ENCODE measurements around the gene CAMTA1. TPM values are rescaled to one million over a fixed set of nuclear protein-coding genes. Genes with fewer than 3 reads are reported as not detected.

Gene CAMTA1
- total and polyA plus RNA-seq, 9 of the 15 experiments (the other 6 are each of a cell fraction or from before 2014, with no cell fraction given) = 43.9 to 161 (median 65.9) TPM

- no peak for TF ChIP-seq ZNF232 (CRISPR knock-in tag; IDR thresholded peaks at IDR 0.05)
- no peak for TF ChIP-seq ELK1 (CRISPR knock-in tag; IDR thresholded peaks at IDR 0.05)
- no peak for TF ChIP-seq ZNF79 (CRISPR knock-in tag; IDR thresholded peaks at IDR 0.05; ENCODE audit: low read depth)
- no peak for TF ChIP-seq NFIX (CRISPR knock-in tag; IDR thresholded peaks at IDR 0.05; ENCODE audit: low read depth)
- TF ChIP-seq TAF15 (IDR thresholded peaks at IDR 0.05; ENCODE audit: low read depth, low read length) = no peak
- TF ChIP-seq AFF4 (CRISPR knock-in tag; IDR thresholded peaks at IDR 0.05) = peak; percentile 90
- no peak for TF ChIP-seq CHD2 (IDR thresholded peaks at IDR 0.05; ENCODE audit: low read depth, low read length)
- 0 out of 2 replicates have a peak, but pooled peaks have one; percentile 4 for TF ChIP-seq CREB3L1 (IDR thresholded peaks at IDR 0.05; ENCODE audit: borderline replicate concordance, low read depth)
- no peak for TF ChIP-seq SMAD2 (IDR thresholded peaks at IDR 0.05; ENCODE audit: low read depth, low read length)
- TF ChIP-seq HSF4 (CRISPR knock-in tag; IDR thresholded peaks at IDR 0.05; ENCODE audit: borderline replicate concordance) = no peak
- TF ChIP-seq SIX5 (IDR thresholded peaks at IDR 0.05; ENCODE audit: borderline replicate concordance in 1 of 2, insufficient read depth in 1 of 2, low read depth in 1 of 2, low read length in 2 of 2) = no peak
- TF ChIP-seq ZNF507 (tag; conservative IDR thresholded peaks at IDR 0.05) = no peak
- no peak for TF ChIP-seq RBM17 (IDR thresholded peaks at IDR 0.05; ENCODE audit: borderline replicate concordance, low read depth, low read length)
- TF ChIP-seq TRIM28 (IDR thresholded peaks at IDR 0.05) = no peak
- TF ChIP-seq RBM15 (IDR thresholded peaks at IDR 0.05; ENCODE audit: insufficient read depth, low read length) = no peak
- TF ChIP-seq E4F1 (CRISPR knock-in tag; IDR thresholded peaks at IDR 0.05; ENCODE audit: borderline replicate concordance) = 0 out of 2 replicates have a peak, but pooled peaks have one; percentile 59
- TF ChIP-seq ZNF766 (CRISPR knock-in tag; conservative IDR thresholded peaks at IDR 0.05) = no peak; the same call in 1 of the 2 replicates
- no peak for TF ChIP-seq SMARCC2 (IDR thresholded peaks at IDR 0.05; ENCODE audit: low read depth)
These were observed 986.0 kb downstream of the CAMTA1 start, which contains the start of gene VAMP3 (continued) for GRCh38 chr1:7770997-7771822.
